ENCODE measurements around the gene RSPH10B2. TPM values are rescaled to one million over a fixed set of nuclear protein-coding genes. Genes with fewer than 3 reads are reported as not detected.
"Not testable (repeated sequence)": the region's sequence is repeated elsewhere in the genome, so short reads cannot be mapped to it uniquely, and the experiment has no call there.

Gene RSPH10B2
- total RNA-seq, 2 experiments from 2014 or later = 1.0 to 1.2 TPM

DNA sequence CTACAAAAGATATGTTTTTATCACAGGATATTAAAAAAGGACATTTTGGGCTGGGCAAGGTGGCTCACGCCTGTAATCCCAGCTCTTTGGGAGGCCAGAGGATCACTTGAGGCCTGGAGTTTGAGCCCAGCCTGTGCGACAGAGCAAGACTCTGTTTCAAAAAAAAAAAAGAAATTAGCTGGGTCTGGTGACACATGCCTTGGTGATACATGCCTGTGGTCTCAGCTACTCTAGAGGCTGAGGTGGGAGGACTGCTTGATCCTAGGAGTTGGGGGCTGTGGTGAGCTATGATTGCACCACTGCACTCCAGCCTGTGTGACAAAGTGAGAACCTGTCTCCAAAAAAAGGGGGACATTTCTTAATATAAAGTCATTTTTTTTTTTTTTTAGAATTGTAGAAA is 46.4 kb downstream of the RSPH10B2 start:
- CTCF ChIA-PET; H3K27ac Mint-ChIP-seq; ATAC-seq; H3K4me3 Mint-ChIP-seq; H3K36me3 Mint-ChIP-seq; H3K27me3 Mint-ChIP-seq; H3K9me3 Mint-ChIP-seq (ENCODE audit: low read depth); DNase-seq; H3K4me1 Mint-ChIP-seq: not testable (repeated sequence)

GRCh38 chr7:6807393-6807918 is 53.6 kb downstream of the RSPH10B2 start:
- H3K36me3 Mint-ChIP-seq; H3K4me1 Mint-ChIP-seq; DNase-seq; CTCF ChIA-PET; H3K27ac Mint-ChIP-seq; H3K4me3 Mint-ChIP-seq; H3K27me3 Mint-ChIP-seq; H3K9me3 Mint-ChIP-seq (ENCODE audit: low read depth); ATAC-seq: not testable (repeated sequence)

GRCh38 chr7:6807959-6808358 is 54.1 kb downstream of the RSPH10B2 start:
- CTCF ChIA-PET; DNase-seq; ATAC-seq; H3K27me3 Mint-ChIP-seq; H3K27ac Mint-ChIP-seq; H3K4me1 Mint-ChIP-seq; H3K36me3 Mint-ChIP-seq; H3K9me3 Mint-ChIP-seq (ENCODE audit: low read depth); H3K4me3 Mint-ChIP-seq: not testable (repeated sequence)

GRCh38 chr7:6813011-6813410 is 59.1 kb downstream of the RSPH10B2 start:
- H3K27me3 Mint-ChIP-seq; ATAC-seq; CTCF ChIA-PET; DNase-seq; H3K4me1 Mint-ChIP-seq; H3K4me3 Mint-ChIP-seq; H3K27ac Mint-ChIP-seq; H3K9me3 Mint-ChIP-seq (ENCODE audit: low read depth): not testable (repeated sequence)
- H3K36me3 Mint-ChIP-seq = peaks cover 16% of the 10 kb centered on the region

DNA sequence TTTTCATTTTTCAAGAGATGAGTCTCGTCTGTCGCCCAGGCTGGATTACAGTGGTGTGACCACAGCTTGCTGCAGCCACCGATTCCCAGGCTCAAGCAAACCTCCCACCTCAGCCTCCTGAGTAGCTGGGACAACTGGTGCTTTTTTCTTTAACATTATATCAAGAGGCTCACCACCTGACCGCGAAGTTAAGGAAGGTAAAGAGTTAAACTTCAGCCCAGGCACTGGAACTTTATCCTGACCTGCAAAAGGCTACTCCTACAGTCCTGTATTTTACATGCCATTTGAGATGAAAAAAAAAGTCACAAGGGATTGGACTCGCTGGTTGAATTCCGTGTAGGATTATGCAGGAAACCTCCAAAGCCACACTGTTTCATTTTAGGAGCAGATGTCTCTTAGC is 61.6 kb downstream of the RSPH10B2 start:
- H3K4me3 Mint-ChIP-seq, H3K4me1 Mint-ChIP-seq, CTCF ChIA-PET: not testable (repeated sequence)

DNA sequence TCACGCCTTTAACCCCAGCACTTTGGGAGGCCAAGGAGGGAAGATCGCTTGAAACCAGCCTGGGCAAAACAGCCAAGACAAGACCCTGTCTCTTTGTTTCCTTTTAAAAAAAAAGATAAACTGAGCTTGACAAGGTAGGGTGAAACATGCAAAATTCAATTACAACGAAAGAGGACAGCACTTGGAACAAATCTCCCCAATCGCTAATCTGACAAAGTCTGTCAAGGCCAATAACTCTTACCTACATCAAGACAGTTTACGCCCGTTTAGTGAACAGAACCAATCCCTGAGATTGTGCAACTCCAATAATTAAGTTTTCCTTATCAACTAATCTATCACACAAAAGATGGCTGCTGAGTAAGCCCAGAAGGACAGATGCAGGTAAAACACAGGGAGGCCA is 67.7 kb downstream of the RSPH10B2 start:
- H3K27me3 Mint-ChIP-seq; DNase-seq; CTCF ChIA-PET; H3K4me1 Mint-ChIP-seq; H3K9me3 Mint-ChIP-seq (ENCODE audit: low read depth); H3K4me3 Mint-ChIP-seq; H3K27ac Mint-ChIP-seq; ATAC-seq: not testable (repeated sequence)
- peaks cover 26% of the 10 kb centered on the region for H3K36me3 Mint-ChIP-seq

More for the DNA sequence above, 61.6 kb downstream of the RSPH10B2 start:
- not testable (repeated sequence) for H3K27me3 Mint-ChIP-seq; H3K9me3 Mint-ChIP-seq (ENCODE audit: low read depth); DNase-seq; H3K27ac Mint-ChIP-seq; ATAC-seq
- H3K36me3 Mint-ChIP-seq = peaks cover 22% of the 10 kb centered on the region

GRCh38 chr7:6825236-6826125 is 71.6 kb downstream of the RSPH10B2 start:
- H3K4me1 Mint-ChIP-seq; DNase-seq; H3K27me3 Mint-ChIP-seq; H3K9me3 Mint-ChIP-seq (ENCODE audit: low read depth); CTCF ChIA-PET: not testable (repeated sequence)
- Mint-ChIP-seq H3K4me3 (peak overlapping the region; percentile 80), H3K36me3 (peaks cover 14% of the 10 kb centered on the region), H3K27ac (peak overlapping the region; percentile 79)
- ATAC-seq = peak; percentile 55

DNA sequence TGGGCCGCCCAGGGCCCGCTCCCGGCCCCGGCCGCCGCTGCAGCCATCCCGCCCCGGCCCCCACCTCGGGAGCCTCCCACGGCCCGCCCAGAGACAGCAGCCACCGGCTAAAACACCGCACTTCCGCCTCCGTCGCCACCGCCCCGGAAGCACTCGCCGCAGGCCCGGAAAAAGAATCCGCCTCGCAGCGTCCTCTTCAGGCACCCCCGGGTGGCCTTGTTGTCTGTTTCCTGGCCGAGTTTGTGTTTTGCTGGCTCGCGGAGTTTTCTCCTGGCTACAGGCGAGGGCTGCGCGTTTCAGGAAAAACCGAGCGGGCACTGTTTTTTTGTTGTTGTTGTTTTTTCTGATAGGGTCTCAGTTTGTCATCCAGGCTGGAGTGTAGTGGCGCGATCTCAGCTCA is 72.2 kb downstream of the RSPH10B2 start, which contains the start of gene CCZ1B:
TSS of gene CCZ1B (minus strand) at position 125 of the 400 bp plus-strand sequence. CDS start at position 47, 78 bp downstream.
- peak; percentile 96 for ATAC-seq
- peaks cover 12% of the 10 kb centered on the region for H3K27me3 Mint-ChIP-seq
- CTCF ChIA-PET; H3K9me3 Mint-ChIP-seq (ENCODE audit: low read depth); H3K4me1 Mint-ChIP-seq: not testable (repeated sequence)
- H3K27ac Mint-ChIP-seq = peak within 1 kb of the TSS; percentile 95
- peak within 1 kb of the TSS; percentile 90 for H3K4me3 Mint-ChIP-seq
- peak; percentile 93 for DNase-seq
- H3K36me3 Mint-ChIP-seq = peaks cover 12% of the 10 kb centered on the region

- ATAC-seq; H3K36me3 Mint-ChIP-seq; DNase-seq; CTCF ChIA-PET; H3K9me3 Mint-ChIP-seq (ENCODE audit: low read depth); H3K4me1 Mint-ChIP-seq: not testable (repeated sequence)
- Mint-ChIP-seq H3K4me3 (peak overlapping the region; percentile 54), H3K27me3 (peaks cover 17% of the 10 kb centered on the region), H3K27ac (peak overlapping the region; percentile 41)
These were observed 73.3 kb downstream of the RSPH10B2 start for GRCh38 chr7:6827180-6827579.

DNA sequence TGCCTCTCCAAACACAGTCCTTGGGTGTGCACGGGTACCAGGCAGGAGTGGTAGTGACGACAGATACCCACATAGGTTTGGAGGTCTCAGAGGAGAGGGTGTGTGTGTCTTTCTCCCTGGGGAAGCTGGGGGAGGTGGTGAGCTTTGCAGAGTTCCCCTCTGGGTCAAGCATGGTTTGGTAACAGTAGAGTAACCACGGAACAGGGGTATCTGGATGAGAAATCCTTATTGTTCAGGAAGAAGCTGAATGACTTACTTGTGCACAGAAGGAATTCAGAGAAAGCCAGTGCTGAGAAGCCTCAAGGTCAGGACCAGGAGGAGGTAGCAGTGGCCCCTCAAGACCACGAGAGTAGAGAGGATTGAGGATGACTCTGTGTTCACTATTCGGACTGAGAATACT is 75.7 kb downstream of the RSPH10B2 start:
- CTCF ChIA-PET; H3K9me3 Mint-ChIP-seq (ENCODE audit: low read depth); H3K4me1 Mint-ChIP-seq; H3K27ac Mint-ChIP-seq; H3K4me3 Mint-ChIP-seq; DNase-seq; H3K36me3 Mint-ChIP-seq; ATAC-seq: not testable (repeated sequence)
- peaks cover 22% of the 10 kb centered on the region for H3K27me3 Mint-ChIP-seq

- ATAC-seq; CTCF ChIA-PET; DNase-seq; H3K9me3 Mint-ChIP-seq (ENCODE audit: low read depth); H3K27ac Mint-ChIP-seq; H3K4me3 Mint-ChIP-seq; H3K4me1 Mint-ChIP-seq; H3K36me3 Mint-ChIP-seq: not testable (repeated sequence)
- H3K27me3 Mint-ChIP-seq = peaks cover 26% of the 10 kb centered on the region
These were observed 76.1 kb downstream of the RSPH10B2 start for GRCh38 chr7:6830026-6830425.

- Mint-ChIP-seq H3K4me1 (peaks cover 3% of the 10 kb centered on the region), H3K9me3 (ENCODE audit: low read depth) (no peaks in the 10 kb centered on the region), H3K27me3 (peaks cover 30% of the 10 kb centered on the region), H3K36me3 (peaks cover 1% of the 10 kb centered on the region), H3K4me3 (no peak overlapping the region), H3K27ac (no peak overlapping the region)
- DNase-seq (no peak), ATAC-seq (no peak)
- CTCF ChIA-PET = no interaction called here
These were observed 77.3 kb downstream of the RSPH10B2 start for GRCh38 chr7:6831018-6831725.

GRCh38 chr7:6833636-6834035 is 79.7 kb downstream of the RSPH10B2 start:
- H3K36me3 Mint-ChIP-seq = no peaks in the 10 kb centered on the region
- H3K4me1 Mint-ChIP-seq = no peaks in the 10 kb centered on the region
- H3K9me3 Mint-ChIP-seq (ENCODE audit: low read depth) = no peaks in the 10 kb centered on the region
- H3K27me3 Mint-ChIP-seq = peaks cover 35% of the 10 kb centered on the region
- H3K4me3 Mint-ChIP-seq = no peak overlapping the region
- no peak overlapping the region for H3K27ac Mint-ChIP-seq
- DNase-seq (no peak), ATAC-seq (no peak)
- CTCF ChIA-PET = no interaction called here

- H3K4me1 Mint-ChIP-seq; H3K36me3 Mint-ChIP-seq; ATAC-seq; DNase-seq; H3K4me3 Mint-ChIP-seq; H3K27ac Mint-ChIP-seq; CTCF ChIA-PET; H3K9me3 Mint-ChIP-seq (ENCODE audit: low read depth): not testable (repeated sequence)
- peaks cover 28% of the 10 kb centered on the region for H3K27me3 Mint-ChIP-seq
These were observed 81.6 kb downstream of the RSPH10B2 start for GRCh38 chr7:6835521-6835920.

Data from activated CD8-positive, alpha-beta memory T cell treated with anti-CD3 and anti-CD28 coated beads, Interleukin-2, amount 10 ng/mL, durations not matched to agents 7 days and 5 days (primary cell).